Heart right ventricle (tissue), 16 donors: ENCODE results near the gene EEF2. TPM values are rescaled to one million over a fixed set of nuclear protein-coding genes. Genes with fewer than 3 reads are reported as not detected.

Experiments used
- ATAC-seq, 8 donors: fragments of 200-7000 bp; cut with Tn5 transposase; one replicate each; pipeline ENCODE4 v1.9.1; 2020; ENCODE audit warnings: mild to moderate bottlenecking in 8 of 8, moderate library complexity in 8 of 8, moderate number of reproducible peaks in 1 of 8
- DNase-seq, 2 donors: peaks; one replicate each; pipeline ENCODE4 v3.0.0-alpha.2; 2020
- H3K27ac ChIP-seq, 10 donors: fragments of 200-600 bp; sonication (generic) in 2 of 10; one replicate each; pipeline versions ENCODE4 v1.5.0 to v1.8.0; 2020 to 2022; ENCODE audit warnings: mild to moderate bottlenecking in 3 of 10
- H3K27me3 ChIP-seq, 7 donors: fragments of 200-600 bp; one replicate each; pipeline ENCODE4 v1.8.0; 2021 to 2022; ENCODE audit warnings: mild to moderate bottlenecking in 2 of 7
- H3K36me3 ChIP-seq, 9 donors: fragments of 200-600 bp; sonication (generic) in 1 of 9; one replicate each; pipeline versions ENCODE4 v1.5.0 to v1.8.0; 2020 to 2022; ENCODE audit warnings: mild to moderate bottlenecking in 2 of 9
- H3K4me1 ChIP-seq, 9 donors: fragments of 200-600 bp; sonication (generic) in 1 of 9; one replicate each; pipeline versions ENCODE4 v1.5.0 to v1.8.0; 2020 to 2022; ENCODE audit warnings: mild to moderate bottlenecking in 4 of 9
- H3K4me3 ChIP-seq, 10 donors: fragments of 200-600 bp; sonication (generic) in 2 of 10; one replicate each; pipeline versions ENCODE4 v1.5.0 to v1.8.0; 2020 to 2022; ENCODE audit warnings: mild to moderate bottlenecking in 7 of 10, moderate library complexity in 2 of 10
- H3K9me3 ChIP-seq, 11 donors: fragments of 200-600 bp in 10 of 11; sonication (generic) in 2 of 11; one replicate each; pipeline versions ENCODE4 v1.5.0 to v1.8.0; 2013 to 2022; ENCODE audit warnings: mild to moderate bottlenecking in 2 of 11, control low read depth in 1 of 11, moderate library complexity in 1 of 11
- WGBS, 2 donors: extraction: QIAGEN DNeasy Blood & Tissue Kit; methylation state at CpG; one replicate each; pipeline ENCODE4 v1.1.7; 2013; ENCODE audit warnings: inconsistent platforms in 1 of 2; 5-methylcytosine and 5-hydroxymethylcytosine counted together
- intact Hi-C, 10 donors: fragments of 100-400 bp; cut with DNase I; formaldehyde crosslinking; loops; one replicate each; pipeline versions ENCODE4 v1.11.1 to v1.14.2; 2022
- polyA plus RNA-seq, 2 donors: library from polyadenylated mRNA; stranded (reverse); fragments of 200-250 nt; gene quantifications; one replicate each; pipeline ENCODE4 v1.2.3, GENCODE V29; 2013
- total RNA-seq, 10 donors: library from RNA; stranded (reverse); fragmentation: NEBNext Ultra II Directional in 3 of 10; extraction: Animal tissue kit (Norgen Biotek cat#: 25700) in 3 of 10; gene quantifications; one replicate each; pipeline versions ENCODE4 v1.2.1 to v1.2.4, GENCODE V29; 2021 to 2023
- TF ChIP-seq, protein P1 (sequence below), 9 donors: fragments of 200-600 bp; sonication (generic) in 2 of 9; IDR thresholded peaks; one replicate each; pipeline versions ENCODE4 v1.5.0 to v1.8.0; 2021 to 2022; ENCODE audit warnings: antibody characterized with exemption in 9 of 9, mild to moderate bottlenecking in 5 of 9, moderate library complexity in 1 of 9
- donor health status: Arrhythmogenic right ventricular cardiomyopathy.
- donor health status: ischemic (EF 13 %, LVEDD 7.1; RV severe dilation, severe dysfunction).
- donor health status: healthy with polysubstance abuse.
- donor health status: DM: no; HTN: yes; CAD: no.
- donor health status: DM: no; HTN: no; CAD: no.
- donor health status: ischemic (EF 25% LVEDD 6.9; RV normal size, moderate dysfunction).
- donor health status: ischemic (EF 25% LVEDD 5.7; RV mildly dilated, moderate dysfunction).
- donor health status: healthy.
- donor health status: DM: yes; HTN: yes; CAD: no.
- donor health status: Ischemic cardiomyopathy.
- donor health status: ischemic (EF 35%, LVEDD 5.7; RV mildly dilated, moderate dysfunction).
- donor health status: nonischemic (EF 11% LVEDD 7.7; RV severe dilation, severe dysfunction).
- donor health status: DM: yes; HTN: yes; CAD: no.
- donor health status: PGD.
- donor health status: ischemic (EF 29% LVEDD 5.4; RV normal size, mild dysfunction).
- donor health status: nonischemic (EF 23%, LVEDD 6.1; RV moderate dilation, normal function).

EEF2 gene
- total and polyA plus RNA-seq, 12 donors = 704 to 2,887 (median 2,554) TPM

DNA sequence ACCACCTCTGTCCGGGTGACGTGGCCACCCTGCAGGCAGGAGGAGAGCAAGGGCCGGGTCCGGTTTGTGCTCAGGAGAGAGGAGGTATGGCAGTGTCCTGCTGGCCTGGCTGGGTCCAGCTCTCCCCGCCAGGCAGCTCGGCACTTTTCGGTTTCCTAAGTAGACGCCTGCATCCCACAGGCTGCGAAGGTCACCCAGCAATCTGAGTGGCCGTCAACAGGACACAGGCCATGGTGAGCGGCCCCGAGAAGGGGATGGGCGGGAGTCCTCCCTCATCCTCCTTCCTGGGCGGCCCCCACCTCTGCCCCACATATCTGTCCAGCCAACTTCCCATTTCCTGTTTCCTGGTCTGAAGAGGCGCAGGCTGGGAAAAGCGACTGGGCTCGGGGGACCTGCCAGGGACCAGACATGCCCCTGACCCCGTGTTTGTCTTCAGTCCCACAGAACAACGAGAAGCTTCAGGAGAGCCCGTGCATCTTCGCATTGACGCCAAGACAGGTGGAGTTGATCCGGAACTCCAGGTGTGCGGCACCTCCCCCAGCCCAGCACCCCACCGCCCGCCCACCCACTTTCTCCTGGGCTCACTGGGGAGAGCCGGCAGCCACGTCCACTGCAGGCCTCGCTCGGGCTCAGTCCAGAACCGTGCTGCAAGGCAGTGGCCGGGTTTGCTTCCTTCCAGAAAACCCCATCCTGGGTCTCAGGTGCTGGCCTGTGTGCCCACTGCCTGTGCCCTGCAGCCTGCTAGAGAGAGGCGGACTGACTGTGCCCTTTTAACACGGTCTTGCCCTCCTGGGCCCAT, 38.5 kb upstream of the EEF2 start:
- peak; percentile 31 to 86 (median 72) for ATAC-seq
- peak; percentile 53 to 58 for DNase-seq
- Histone ChIP-seq H3K36me3 (peaks cover 0 to 71% (median 11%) of the 10 kb centered on the region in 9 donors), H3K27me3 (no peaks in the 10 kb centered on the region), H3K4me3 (peak overlapping the region in 4 of 10 donors; percentile 6 to 36 (median 11)), H3K9me3 (peaks cover 0 to 13% (median 0%) of the 10 kb centered on the region in 11 donors), H3K4me1 (peaks cover 0 to 25% (median 16%) of the 10 kb centered on the region in 9 donors), H3K27ac (peak overlapping the region in 8 of 10 donors; percentile 21 to 75 (median 60))
- 58 to 70% methylated on average over 34 of the region's 34 CpGs for WGBS, 2 donors
- intact Hi-C loops = no loop called here
- TF ChIP-seq, protein P1, sequence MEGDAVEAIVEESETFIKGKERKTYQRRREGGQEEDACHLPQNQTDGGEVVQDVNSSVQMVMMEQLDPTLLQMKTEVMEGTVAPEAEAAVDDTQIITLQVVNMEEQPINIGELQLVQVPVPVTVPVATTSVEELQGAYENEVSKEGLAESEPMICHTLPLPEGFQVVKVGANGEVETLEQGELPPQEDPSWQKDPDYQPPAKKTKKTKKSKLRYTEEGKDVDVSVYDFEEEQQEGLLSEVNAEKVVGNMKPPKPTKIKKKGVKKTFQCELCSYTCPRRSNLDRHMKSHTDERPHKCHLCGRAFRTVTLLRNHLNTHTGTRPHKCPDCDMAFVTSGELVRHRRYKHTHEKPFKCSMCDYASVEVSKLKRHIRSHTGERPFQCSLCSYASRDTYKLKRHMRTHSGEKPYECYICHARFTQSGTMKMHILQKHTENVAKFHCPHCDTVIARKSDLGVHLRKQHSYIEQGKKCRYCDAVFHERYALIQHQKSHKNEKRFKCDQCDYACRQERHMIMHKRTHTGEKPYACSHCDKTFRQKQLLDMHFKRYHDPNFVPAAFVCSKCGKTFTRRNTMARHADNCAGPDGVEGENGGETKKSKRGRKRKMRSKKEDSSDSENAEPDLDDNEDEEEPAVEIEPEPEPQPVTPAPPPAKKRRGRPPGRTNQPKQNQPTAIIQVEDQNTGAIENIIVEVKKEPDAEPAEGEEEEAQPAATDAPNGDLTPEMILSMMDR (IDR thresholded peaks at IDR 0.05) = no peak

DNA sequence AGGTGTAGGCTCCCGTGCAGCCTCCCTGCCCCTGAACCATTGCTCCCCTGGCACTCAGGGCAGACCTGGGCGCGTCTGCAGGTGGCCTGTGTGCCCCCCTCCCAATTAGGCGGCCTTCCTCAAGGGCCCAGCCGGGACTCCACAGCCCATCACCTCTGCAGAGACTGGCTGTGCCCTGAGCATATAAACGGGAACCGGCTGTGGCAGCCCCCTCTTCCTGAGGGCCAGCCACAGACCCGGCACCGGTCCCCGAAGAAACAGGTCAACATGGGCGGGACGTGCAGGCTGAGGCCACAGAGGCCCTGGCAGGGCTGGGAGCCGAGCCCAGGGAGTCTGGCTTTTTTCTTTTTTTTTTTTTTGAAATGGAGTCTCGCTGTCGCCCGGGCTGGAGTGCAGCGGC, 34.3 kb upstream of the EEF2 start:
- WGBS, 2 donors = 53 to 57% methylated on average over 17 of the region's 17 CpGs
- ATAC-seq (peak in 1 of 8 donors; percentile 36), DNase-seq (no peak)
- H3K4me3 ChIP-seq = no peak overlapping the region
- peak overlapping the region in 3 of 10 donors; percentile 27 to 46 (median 41) for H3K27ac ChIP-seq
- TF ChIP-seq, protein P1 (IDR thresholded peaks at IDR 0.05) = no peak
- intact Hi-C loops = loop anchor here in 1 of 10 donors (5.0 kb wide), 1 partner anchor 43 kb away; no protein-coding TSS in a partner anchor
- H3K4me1 ChIP-seq = peaks cover 4 to 45% (median 37%) of the 10 kb centered on the region in 9 donors
- H3K27me3 ChIP-seq = no peaks in the 10 kb centered on the region
- H3K36me3 ChIP-seq = peaks cover 0 to 69% (median 11%) of the 10 kb centered on the region in 9 donors
- H3K9me3 ChIP-seq = peaks cover 0 to 13% (median 0%) of the 10 kb centered on the region in 11 donors

DNA sequence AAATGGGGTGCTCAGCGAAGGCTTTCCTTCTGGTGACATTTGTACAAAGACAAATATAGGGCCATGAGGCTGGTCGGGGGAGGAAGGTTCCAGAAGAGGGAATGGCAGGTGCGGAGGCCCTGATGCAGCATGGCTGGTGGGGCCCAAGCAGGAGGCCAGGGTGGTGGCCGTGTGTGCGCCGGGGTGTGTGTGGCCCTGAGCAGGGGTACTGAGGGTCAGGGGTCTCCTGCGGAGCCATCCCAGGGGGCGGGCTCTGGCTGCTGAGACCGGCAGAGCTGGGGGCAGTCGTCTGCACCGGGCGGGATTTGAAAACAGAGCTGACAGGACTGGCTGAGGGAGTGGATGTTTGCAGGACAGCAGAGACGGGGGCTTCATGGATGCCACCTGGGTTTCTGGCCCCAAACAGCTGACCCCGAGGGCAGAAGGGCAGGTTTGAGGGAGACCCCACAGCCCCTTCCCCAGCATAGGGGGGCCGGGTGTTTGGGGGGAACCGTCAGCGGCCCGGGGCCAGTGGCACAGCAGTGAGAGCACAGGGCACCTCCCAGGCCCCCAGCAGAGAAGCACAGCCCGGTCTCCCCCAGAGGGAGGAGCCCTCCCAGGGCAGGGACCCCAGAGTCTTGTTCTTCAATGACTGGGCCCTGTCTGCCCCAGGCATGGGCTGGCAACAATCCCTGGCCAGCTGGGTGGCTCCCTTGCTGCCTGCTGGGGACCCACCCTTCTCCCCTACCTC, 33.7 kb upstream of the EEF2 start:
- Histone ChIP-seq H3K4me3 (no peak overlapping the region), H3K27ac (peak overlapping the region in 3 of 10 donors; percentile 27 to 46 (median 41)), H3K9me3 (peaks cover 0 to 13% (median 0%) of the 10 kb centered on the region in 11 donors), H3K27me3 (no peaks in the 10 kb centered on the region), H3K36me3 (peaks cover 0 to 69% (median 15%) of the 10 kb centered on the region in 9 donors), H3K4me1 (peaks cover 4 to 47% (median 42%) of the 10 kb centered on the region in 9 donors)
- ATAC-seq = no peak
- intact Hi-C loops = loop anchor here in 1 of 10 donors (5.0 kb wide), 1 partner anchor 43 kb away; no protein-coding TSS in a partner anchor
- WGBS, 2 donors = 89 to 90% methylated on average over 19 of the region's 19 CpGs
- TF ChIP-seq, protein P1 (IDR thresholded peaks at IDR 0.05) = no peak
- no peak for DNase-seq

DNA sequence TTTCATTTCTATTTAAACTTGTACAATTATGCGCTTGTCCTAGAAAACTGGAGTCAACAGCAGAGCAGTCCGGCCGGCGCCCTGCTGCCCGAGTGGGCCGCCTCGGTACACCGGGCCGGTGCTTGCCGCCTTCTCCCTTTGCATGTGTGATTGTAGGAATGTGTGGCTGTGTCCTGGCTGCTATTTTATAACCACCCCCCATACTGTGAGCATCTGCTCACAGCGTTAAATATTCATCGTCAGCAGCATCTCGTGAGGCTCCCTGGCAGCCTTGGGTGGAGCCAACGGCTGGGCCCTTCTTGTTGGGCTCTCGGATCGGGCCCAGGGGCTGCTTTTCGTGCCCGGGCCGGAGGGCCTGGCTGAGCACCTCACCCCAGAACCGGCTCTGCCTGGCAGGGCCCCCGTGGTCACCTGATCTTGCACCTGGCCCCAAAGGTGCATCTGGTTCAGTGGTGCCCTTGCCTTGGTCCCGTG, 32.9 kb upstream of the EEF2 start:
- no peak overlapping the region for H3K4me3 ChIP-seq
- DNase-seq (no peak), ATAC-seq (no peak)
- peaks cover 4 to 46% (median 40%) of the 10 kb centered on the region in 9 donors for H3K4me1 ChIP-seq
- peaks cover 0 to 13% (median 0%) of the 10 kb centered on the region in 11 donors for H3K9me3 ChIP-seq
- peaks cover 0 to 76% (median 21%) of the 10 kb centered on the region in 9 donors for H3K36me3 ChIP-seq
- TF ChIP-seq, protein P1 (IDR thresholded peaks at IDR 0.05) = no peak
- 91 to 92% methylated on average over 22 of the region's 22 CpGs for WGBS, 2 donors
- intact Hi-C loops = loop anchor here in 1 of 10 donors (5.0 kb wide), 1 partner anchor 44 kb away; no protein-coding TSS in a partner anchor
- no peaks in the 10 kb centered on the region for H3K27me3 ChIP-seq
- no peak overlapping the region for H3K27ac ChIP-seq
